H1 (cell line): Measurements from ENCODE around the gene CNOT6. TPM values are rescaled to one million over a fixed set of nuclear protein-coding genes. Genes with fewer than 3 reads are reported as not detected.

Source experiments
- CTCF ChIA-PET: fragments of 300-600 bp; sonication (Branson Sonifier 250); formaldehyde crosslinking; loops from one replicate; lab custom pipeline; 2021; ENCODE audit not compliant: partially characterized antibody; lab: Charles Lee
- POLR2A ChIA-PET: fragments of 300-600 bp; sonication (Branson Sonifier 250); formaldehyde crosslinking; loops from one replicate; lab custom pipeline; 2021; ENCODE audit warnings: inconsistent platforms; ENCODE audit not compliant: partially characterized antibody; lab: Charles Lee
- DNase-seq, 2 experiments: peaks; one replicate each; pipeline versions ENCODE4 v3.0.0 to v3.0.0-alpha.2; 2010 to 2022; ENCODE audit warnings: low spot score in 2 of 2, low read depth in 1 of 2, mixed read lengths in 1 of 2
- FAIRE-seq: peaks from 2 replicates; lab custom pipeline; 2011; peaks lifted over from hg19 to GRCh38; lab: Jason Lieb, UNC
- H2AFZ ChIP-seq: 2 replicates; pipeline ENCODE4 v1.8.1; 2012; ENCODE audit warnings: low read length, inconsistent platforms
- H2AK5ac ChIP-seq: 2 replicates; pipeline ENCODE4 v1.6.1; 2013; ENCODE audit warnings: low read depth, low read length
- H2BK120ac ChIP-seq: replicated peaks from 2 replicates; pipeline ENCODE3; 2013; ENCODE audit warnings: low read depth, low read length, inconsistent platforms
- H2BK12ac ChIP-seq: 2 replicates; pipeline ENCODE4 v1.6.1; 2013; ENCODE audit warnings: low read depth, low read length
- H2BK15ac ChIP-seq: 2 replicates; pipeline ENCODE4 v1.6.1; 2013; ENCODE audit warnings: low read length
- H2BK20ac ChIP-seq: 2 replicates; pipeline ENCODE4 v1.6.1; 2013; ENCODE audit warnings: low read length
- H2BK5ac ChIP-seq: 2 replicates; pipeline ENCODE4 v1.6.1; 2013; ENCODE audit warnings: low read depth, low read length
- H3K14ac ChIP-seq: 2 replicates; pipeline ENCODE4 v1.6.1; 2013; ENCODE audit warnings: inconsistent platforms; ENCODE audit not compliant: insufficient read length
- H3K18ac ChIP-seq: 2 replicates; pipeline ENCODE4 v1.6.1; 2013; ENCODE audit warnings: low read length; ENCODE audit errors: extremely low read depth
- H3K23ac ChIP-seq: 2 replicates; pipeline ENCODE4 v1.6.1; 2013; ENCODE audit warnings: inconsistent platforms; ENCODE audit not compliant: insufficient read length
- H3K23me2 ChIP-seq: 2 replicates; pipeline ENCODE4 v1.6.1; 2013; ENCODE audit warnings: low read depth, low read length
- H3K27ac ChIP-seq: 2 replicates; pipeline ENCODE4 v1.6.1; 2011; ENCODE audit warnings: low read depth, low read length, inconsistent platforms
- H3K27me3 ChIP-seq, 4 experiments: replicated peaks in 1 of 4; 1 replicate in 1 of 4; 2 replicates in 3 of 4; pipeline versions ENCODE4 v1.6.1 to v1.8.1; 2011 to 2013; ENCODE audit warnings: low read length in 3 of 4, mild to moderate bottlenecking in 3 of 4, inconsistent platforms in 2 of 4, mixed read lengths in 2 of 4, moderate library complexity in 1 of 4; ENCODE audit not compliant: control insufficient read depth in 3 of 4, insufficient read depth in 3 of 4; ENCODE audit errors: extremely low read depth in 1 of 4
- H3K36me3 ChIP-seq, 4 experiments: 2 replicates each; pipeline versions ENCODE4 v1.6.1 to v1.8.1; 2011 to 2013; ENCODE audit warnings: mild to moderate bottlenecking in 4 of 4, low read length in 3 of 4, moderate library complexity in 2 of 4, control low read depth in 1 of 4, inconsistent platforms in 1 of 4; ENCODE audit not compliant: insufficient read depth in 4 of 4, control insufficient read depth in 2 of 4
- H3K4ac ChIP-seq: replicated peaks from 2 replicates; pipeline ENCODE3; 2013; ENCODE audit warnings: low read length, low read depth, mixed read lengths, inconsistent platforms; ENCODE audit not compliant: insufficient read length
- H3K4me1 ChIP-seq, 4 experiments: replicated peaks in 1 of 4; 1 replicate in 1 of 4; 2 replicates in 3 of 4; pipeline versions ENCODE4 v1.6.1 to v1.8.1; 2011 to 2013; ENCODE audit warnings: low read length in 3 of 4, inconsistent platforms in 2 of 4, mixed read lengths in 1 of 4; ENCODE audit not compliant: insufficient read depth in 4 of 4, control insufficient read depth in 3 of 4
- H3K4me2 ChIP-seq, 2 experiments: 2 replicates each; pipeline versions ENCODE4 v1.6.1 to v1.8.1; 2011 to 2013; ENCODE audit warnings: low read depth in 2 of 2, low read length in 2 of 2, control low read depth in 1 of 2, inconsistent platforms in 1 of 2, mild to moderate bottlenecking in 1 of 2; ENCODE audit not compliant: insufficient read depth in 1 of 2
- H3K4me3 ChIP-seq, 4 experiments: fragments of 200-600, 300-600 bp in 1 of 4; sonication (generic), shearing (Covaris generic), sonication (Bioruptor Twin) in 1 of 4; 2 replicates each; pipeline versions ENCODE4 v1.5.1 to v1.8.1; 2011 to 2016; ENCODE audit warnings: low read length in 4 of 4, low read depth in 3 of 4, control low read depth in 2 of 4, inconsistent platforms in 2 of 4, mild to moderate bottlenecking in 2 of 4, mixed read lengths in 1 of 4, moderate library complexity in 1 of 4; ENCODE audit not compliant: insufficient read depth in 2 of 4; ENCODE audit errors: extremely low read depth in 1 of 4
- H3K56ac ChIP-seq: replicated peaks from 2 replicates; pipeline ENCODE3; 2013; ENCODE audit warnings: low read depth, mild to moderate bottlenecking, mixed read lengths, low read length, inconsistent platforms; ENCODE audit not compliant: insufficient read length
- H3K79me1 ChIP-seq: 2 replicates; pipeline ENCODE4 v1.6.1; 2013; ENCODE audit warnings: low read depth, low read length, control low read depth
- H3K79me2 ChIP-seq, 2 experiments: 2 replicates each; pipeline versions ENCODE4 v1.6.1 to v1.8.1; 2012 to 2013; ENCODE audit warnings: low read length in 2 of 2, mild to moderate bottlenecking in 2 of 2, inconsistent platforms in 1 of 2; ENCODE audit not compliant: insufficient read depth in 2 of 2, control insufficient read depth in 1 of 2
- H3K9ac ChIP-seq, 4 experiments: replicated peaks in 1 of 4; 1 replicate in 1 of 4; 2 replicates in 3 of 4; pipeline versions ENCODE4 v1.6.1 to v1.8.1; 2011 to 2013; ENCODE audit warnings: low read depth in 3 of 4, low read length in 3 of 4, control low read depth in 2 of 4, mild to moderate bottlenecking in 2 of 4, moderate library complexity in 2 of 4, inconsistent platforms in 1 of 4; ENCODE audit errors: extremely low read depth in 1 of 4
- H3K9me3 ChIP-seq, 2 experiments: 2 replicates each; pipeline versions ENCODE4 v1.6.1 to v1.8.1; 2012 to 2013; ENCODE audit warnings: mild to moderate bottlenecking in 2 of 2, moderate library complexity in 2 of 2, control low read depth in 1 of 2, inconsistent platforms in 1 of 2, low read depth in 1 of 2, low read length in 1 of 2, mixed read lengths in 1 of 2; ENCODE audit not compliant: insufficient read depth in 2 of 2
- H4K20me1 ChIP-seq, 2 experiments: replicated peaks in 1 of 2; 2 replicates each; pipeline versions ENCODE3 to v1.8.1; 2011 to 2013; ENCODE audit warnings: inconsistent platforms in 2 of 2, low read length in 2 of 2, mild to moderate bottlenecking in 1 of 2; ENCODE audit not compliant: insufficient read depth in 2 of 2, control insufficient read depth in 1 of 2
- H4K5ac ChIP-seq: 2 replicates; pipeline ENCODE4 v1.6.1; 2013; ENCODE audit warnings: low read length, low read depth, mixed read lengths, inconsistent platforms; ENCODE audit not compliant: insufficient read length
- H4K8ac ChIP-seq: 2 replicates; pipeline ENCODE4 v1.8.0; 2013; ENCODE audit warnings: mild to moderate bottlenecking, moderate library complexity, low read length, inconsistent platforms; ENCODE audit not compliant: insufficient read depth; ENCODE audit errors: extremely low read depth
- H4K91ac ChIP-seq: replicated peaks from 2 replicates; pipeline ENCODE3; 2013; ENCODE audit warnings: low read length, mixed read lengths, inconsistent platforms; ENCODE audit not compliant: insufficient read length
- CBX5 ChIP-seq: fragments of 300-800, 300-1000 bp; sonication (generic); IDR thresholded peaks from 2 replicates; pipeline ENCODE4 v1.7.1; 2016; ENCODE audit warnings: antibody characterized with exemption, low read length, low read depth
- MAX ChIP-seq: IDR thresholded peaks from 2 replicates; pipeline ENCODE4 v1.6.1; 2012; ENCODE audit warnings: inconsistent platforms
- NRF1 ChIP-seq: IDR thresholded peaks from 2 replicates; pipeline ENCODE4 v1.6.1; 2011; ENCODE audit warnings: mild to moderate bottlenecking, low read depth, low read length, improper control_type of control experiment
- RAD21 ChIP-seq, 2 experiments: IDR thresholded peaks in 1 of 2; conservative IDR thresholded peaks in 1 of 2; 2 replicates each; pipeline ENCODE4 v1.6.1; 2011; ENCODE audit warnings: low read depth in 2 of 2, low read length in 2 of 2, improper control_type of control experiment in 1 of 2, inconsistent platforms in 1 of 2, mild to moderate bottlenecking in 1 of 2, moderate library complexity in 1 of 2
- WGBS, 2 experiments: shearing (Covaris generic) in 1 of 2; methylation state at CpG; one replicate each; pipeline versions ENCODE4 v1.1.6 to v1.1.7; 2013 to 2015; ENCODE audit warnings: low lambda C conversion rate in 2 of 2, mixed read lengths in 2 of 2, inconsistent platforms in 1 of 2, low coverage in 1 of 2, missing lambda C conversion rate in 1 of 2; ENCODE audit not compliant: insufficient replicate concordance in 2 of 2, insufficient coverage in 1 of 2, insufficient read length in 1 of 2; ENCODE audit errors: extremely low coverage in 1 of 2, missing lambda C conversion rate in 1 of 2; 5-methylcytosine and 5-hydroxymethylcytosine counted together
- polyA plus RNA-seq, 7 experiments: library from polyadenylated mRNA; depleted of rRNA in 3 of 7; stranded (reverse) in 5 of 7; unstranded in 2 of 7; fragments of >200 nt in 5 of 7; fragments of 200-250 nt in 2 of 7; gene quantifications; 1 replicate in 5 of 7; 2 replicates in 1 of 7; 4 replicates in 1 of 7; pipeline versions ENCODE4 v1.2.1 to v1.2.3, GENCODE V29; 2011 to 2013; ENCODE audit warnings: missing spikeins in 2 of 7, mixed read lengths in 2 of 7
- total RNA-seq: library from RNA; stranded (reverse); fragmentation: NEBNext Ultra II Directional; extraction: Animal tissue kit (Norgen Biotek cat#: 25700); gene quantifications from 2 replicates; pipeline ENCODE4 v1.2.1, GENCODE V29; 2021

The CNOT6 gene
- total and polyA plus RNA-seq, 2 of the 8 experiments (the other 6 are each of a cell fraction or from before 2014, with no cell fraction given): 10.7 to 45.4 TPM

GRCh38 chr5:180526269-180526668 is 32.1 kb downstream of the CNOT6 start:
- FAIRE-seq (no peak), DNase-seq (no peak)
- H3K79me1 ChIP-seq: peaks cover 11% of the 10 kb centered on the region
- peaks cover 23 to 86% of the 10 kb centered on the region in 2 experiments for H3K79me2 ChIP-seq
- H4K5ac ChIP-seq: no peak overlapping the region
- H3K9ac ChIP-seq: no peak overlapping the region
- H3K23ac ChIP-seq: no peak overlapping the region
- peaks cover 16 to 29% of the 10 kb centered on the region in 2 experiments for H4K20me1 ChIP-seq
- H3K23me2 ChIP-seq: no peaks in the 10 kb centered on the region
- no peak overlapping the region for H2BK12ac ChIP-seq
- no peak overlapping the region for H2BK120ac ChIP-seq
- TF ChIP-seq CBX5 (no peak), RAD21 (IDR thresholded peaks at IDR 0.05 in 1 of 2, conservative IDR thresholded peaks at IDR 0.05 in 1 of 2; ENCODE audit: low read depth in 2 of 2, low read length in 2 of 2) (no peak), MAX (no peak), NRF1 (no peak)
- no peak overlapping the region for H3K4me3 ChIP-seq
- no peak overlapping the region for H2AK5ac ChIP-seq
- WGBS, 2 experiments: 86% methylated on average over 4 of the region's 4 CpGs; no CpG with 5 or more reads in 1 of the 2 experiments
- no peak overlapping the region for H2AFZ ChIP-seq
- H3K4me2 ChIP-seq: no peak overlapping the region
- H2BK15ac ChIP-seq: no peak overlapping the region
- H4K8ac ChIP-seq: no peak overlapping the region
- H3K56ac ChIP-seq: no peak overlapping the region
- H3K9me3 ChIP-seq: peaks cover 6 to 7% of the 10 kb centered on the region in 2 experiments; a peak in 1 of 4 replicates
- ChIA-PET POLR2A (interaction anchor here (0.8 kb wide), 1 partner anchor 27 kb away, joined by 4 read pairs; no protein-coding TSS in a partner anchor), CTCF (interaction anchor here (0.6 to 1.7 kb wide), 3 partner anchors 9 to 58 kb away, joined by 3 to 4 read pairs (median 3); no protein-coding TSS in a partner anchor)
- no peaks in the 10 kb centered on the region for H3K27me3 ChIP-seq
- no peak overlapping the region for H3K14ac ChIP-seq
- peaks cover 3 to 19% (median 11%) of the 10 kb centered on the region in 4 experiments; a peak in 6 of 8 replicates for H3K36me3 ChIP-seq
- no peak overlapping the region for H3K18ac ChIP-seq
- H2BK5ac ChIP-seq: no peak overlapping the region
- no peak overlapping the region for H3K4ac ChIP-seq
- no peak overlapping the region for H2BK20ac ChIP-seq
- peaks cover 4 to 18% (median 10%) of the 10 kb centered on the region in 4 experiments; a peak in 6 of 7 replicates for H3K4me1 ChIP-seq
- H4K91ac ChIP-seq: no peak overlapping the region
- no peak overlapping the region for H3K27ac ChIP-seq
